Bone marrow (tissue), 2 donors: ENCODE results near the gene OTOG.
A peak's percentile ranks its signal among the peaks of the same experiment; 100 is the strongest.

Source experiments
- DNase-seq, 2 donors: peaks; one replicate each; lab custom pipeline; 2025; lab: John Stamatoyannopoulos, UW

OTOG gene

GRCh38 chr11:17547051-17547577, at the start of gene OTOG:
Gene OTOG, plus strand, starts transcription at chr11:17547259. Its CDS starts 114 bp downstream, at chr11:17547373.
- DNase-seq = no peak

GRCh38 chr11:17498058-17498457, 49.0 kb upstream of the OTOG start:
- DNase-seq = no peak

- DNase-seq = no peak
These were observed 48.6 kb upstream of the OTOG start for GRCh38 chr11:17498475-17498874.

GRCh38 chr11:17500673-17501072, 46.4 kb upstream of the OTOG start:
- DNase-seq = no peak

- no peak for DNase-seq
These were observed 44.4 kb upstream of the OTOG start for GRCh38 chr11:17502630-17503029.

- DNase-seq = peak; percentile 15 to 27
These were observed 42.5 kb upstream of the OTOG start for GRCh38 chr11:17504330-17505107.

GRCh38 chr11:17505146-17505545, 41.9 kb upstream of the OTOG start:
- no peak for DNase-seq

- DNase-seq = no peak
These were observed 40.7 kb upstream of the OTOG start for GRCh38 chr11:17506314-17506713.

GRCh38 chr11:17506942-17507341, 40.1 kb upstream of the OTOG start:
- DNase-seq = no peak

GRCh38 chr11:17507773-17508172, 39.3 kb upstream of the OTOG start:
- no peak for DNase-seq

GRCh38 chr11:17508306-17508705, 38.8 kb upstream of the OTOG start:
- DNase-seq = no peak

- DNase-seq = no peak
These were observed 38.3 kb upstream of the OTOG start for GRCh38 chr11:17508791-17509190.

- DNase-seq = no peak
These were observed 36.4 kb upstream of the OTOG start for GRCh38 chr11:17510507-17511206.

- no peak for DNase-seq
These were observed 35.5 kb upstream of the OTOG start for GRCh38 chr11:17511571-17511970.

GRCh38 chr11:17512101-17512500, 35.0 kb upstream of the OTOG start:
- DNase-seq = no peak

- DNase-seq = no peak
These were observed 33.2 kb upstream of the OTOG start for GRCh38 chr11:17513853-17514252.

GRCh38 chr11:17514476-17514875, 32.6 kb upstream of the OTOG start:
- no peak for DNase-seq

GRCh38 chr11:17515443-17516176, 31.4 kb upstream of the OTOG start:
- no peak for DNase-seq

- no peak for DNase-seq
These were observed 30.4 kb upstream of the OTOG start for GRCh38 chr11:17516551-17517150.

GRCh38 chr11:17517186-17517585, 29.9 kb upstream of the OTOG start:
- DNase-seq = no peak

GRCh38 chr11:17518366-17518765, 28.7 kb upstream of the OTOG start:
- DNase-seq = no peak
